Testis (tissue), 3 donors: ENCODE measurements around the gene CEP63. TPM values are rescaled to one million over a fixed set of nuclear protein-coding genes. Genes with fewer than 3 reads are reported as not detected.

ENCODE experiments used
- DNase-seq: peaks from one replicate; pipeline ENCODE4 v3.0.0-alpha.2; 2019
- H3K27ac ChIP-seq, 2 donors: fragments of 200-600 bp; sonication (generic); one replicate each; pipeline ENCODE4 v1.5.1; 2019
- H3K27me3 ChIP-seq: fragments of 200-600 bp; sonication (generic); one replicate; pipeline ENCODE4 v1.5.1; 2019
- H3K36me3 ChIP-seq: fragments of 200-600 bp; sonication (generic); one replicate; pipeline ENCODE4 v1.5.1; 2017; ENCODE audit warnings: low read depth; ENCODE audit errors: missing control alignments
- H3K4me1 ChIP-seq: fragments of 200-600 bp; sonication (generic); one replicate; pipeline ENCODE4 v1.5.1; 2019
- H3K4me3 ChIP-seq, 2 donors: fragments of 200-600 bp; sonication (generic); one replicate each; pipeline ENCODE4 v1.5.1; 2017 to 2019
- H3K9me3 ChIP-seq: fragments of 200-600 bp; sonication (generic); one replicate; pipeline ENCODE4 v1.5.1; 2017
- POLR2A ChIP-seq: fragments of 450-650 bp; IDR thresholded peaks from one replicate; pipeline ENCODE4 v1.6.1; 2017; ENCODE audit warnings: antibody characterized with exemption, mild to moderate bottlenecking, moderate library complexity
- WGBS, 2 donors: methylation state at CpG; one replicate each; pipeline ENCODE4 v1.1.5; 2018; 5-methylcytosine and 5-hydroxymethylcytosine counted together
- intact Hi-C: fragments of 100-400 bp; cut with DNase I; formaldehyde crosslinking; loops from one replicate; pipeline ENCODE4 v1.15.1; 2023; ENCODE audit warnings: low total_unique reads
- polyA plus RNA-seq: library from polyadenylated mRNA; stranded (reverse); fragments of 350-450 nt; fragmentation: Illumina TruSeq; extraction: RNeasy Lipid Tissue Mini Kit (QIAGEN cat#74804); gene quantifications from one replicate; pipeline ENCODE4 v1.2.3, GENCODE V29; 2014; ENCODE audit warnings: low read depth, low replicate concordance; ENCODE audit not compliant: insufficient read depth
- total RNA-seq, 2 donors: library from RNA; depleted of rRNA; stranded (reverse); fragments of >200 nt; gene quantifications; one replicate each; pipeline ENCODE4 v1.2.3, GENCODE V29; 2016
- TF ChIP-seq, protein P1 (sequence below), 3 experiments: fragments of 450-650 bp in 2 of 3; fragments of 200-600 bp in 1 of 3; sonication (generic) in 1 of 3; IDR thresholded peaks; one replicate each; pipeline ENCODE4 v1.5.1; 2016 to 2019; ENCODE audit warnings: antibody characterized with exemption in 3 of 3, mild to moderate bottlenecking in 2 of 3, moderate library complexity in 1 of 3

CEP63 gene
- total and polyA plus RNA-seq, 3 donors from 2014 or later: 42.3 to 74.5 (median 45.5) TPM

DNA sequence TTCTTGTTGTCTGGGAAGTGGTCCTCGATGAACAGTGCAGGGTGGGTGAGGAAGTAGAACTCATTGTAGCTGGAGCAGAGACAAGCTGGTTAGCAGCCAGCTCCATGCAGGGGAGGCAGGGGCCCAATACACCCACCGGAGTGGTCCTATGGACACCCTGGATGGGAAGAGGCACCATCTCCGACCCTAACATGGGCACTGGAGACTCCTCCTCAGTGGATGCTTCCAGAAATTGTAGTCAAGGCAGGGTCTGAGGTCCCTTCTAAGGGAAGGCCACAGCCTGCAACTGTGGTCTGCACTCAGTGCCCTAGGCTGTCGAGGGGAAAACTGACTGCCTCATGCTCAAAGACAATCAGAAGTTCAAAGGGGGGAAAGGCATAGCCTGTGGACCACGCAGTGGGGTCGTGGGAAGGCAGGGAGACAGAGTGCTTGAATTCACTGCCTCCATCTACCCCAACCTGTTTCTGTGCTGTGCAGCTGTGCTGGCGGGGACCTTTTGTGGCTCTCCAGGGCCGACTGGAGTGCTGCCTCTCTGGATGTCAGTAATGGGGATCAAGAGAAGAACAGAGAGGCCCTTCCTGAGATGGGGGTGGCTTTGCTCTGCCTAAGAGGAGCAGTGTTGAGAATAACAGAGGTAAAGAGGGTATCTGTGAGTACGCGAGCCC, 123.0 kb downstream of the CEP63 start:
- 84 to 90% methylated on average over 10 of the region's 10 CpGs for WGBS, 2 donors
- no peak overlapping the region for H3K4me3 ChIP-seq
- H3K27me3 ChIP-seq: no peaks in the 10 kb centered on the region
- H3K36me3 ChIP-seq: no peaks in the 10 kb centered on the region
- H3K27ac ChIP-seq: no peak overlapping the region
- DNase-seq: no peak
- intact Hi-C loops: no loop called here
- no peaks in the 10 kb centered on the region for H3K4me1 ChIP-seq
- H3K9me3 ChIP-seq: no peaks in the 10 kb centered on the region
- TF ChIP-seq, protein P1, sequence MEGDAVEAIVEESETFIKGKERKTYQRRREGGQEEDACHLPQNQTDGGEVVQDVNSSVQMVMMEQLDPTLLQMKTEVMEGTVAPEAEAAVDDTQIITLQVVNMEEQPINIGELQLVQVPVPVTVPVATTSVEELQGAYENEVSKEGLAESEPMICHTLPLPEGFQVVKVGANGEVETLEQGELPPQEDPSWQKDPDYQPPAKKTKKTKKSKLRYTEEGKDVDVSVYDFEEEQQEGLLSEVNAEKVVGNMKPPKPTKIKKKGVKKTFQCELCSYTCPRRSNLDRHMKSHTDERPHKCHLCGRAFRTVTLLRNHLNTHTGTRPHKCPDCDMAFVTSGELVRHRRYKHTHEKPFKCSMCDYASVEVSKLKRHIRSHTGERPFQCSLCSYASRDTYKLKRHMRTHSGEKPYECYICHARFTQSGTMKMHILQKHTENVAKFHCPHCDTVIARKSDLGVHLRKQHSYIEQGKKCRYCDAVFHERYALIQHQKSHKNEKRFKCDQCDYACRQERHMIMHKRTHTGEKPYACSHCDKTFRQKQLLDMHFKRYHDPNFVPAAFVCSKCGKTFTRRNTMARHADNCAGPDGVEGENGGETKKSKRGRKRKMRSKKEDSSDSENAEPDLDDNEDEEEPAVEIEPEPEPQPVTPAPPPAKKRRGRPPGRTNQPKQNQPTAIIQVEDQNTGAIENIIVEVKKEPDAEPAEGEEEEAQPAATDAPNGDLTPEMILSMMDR (IDR thresholded peaks at IDR 0.05): no peak
- TF ChIP-seq POLR2A: no peak

DNA sequence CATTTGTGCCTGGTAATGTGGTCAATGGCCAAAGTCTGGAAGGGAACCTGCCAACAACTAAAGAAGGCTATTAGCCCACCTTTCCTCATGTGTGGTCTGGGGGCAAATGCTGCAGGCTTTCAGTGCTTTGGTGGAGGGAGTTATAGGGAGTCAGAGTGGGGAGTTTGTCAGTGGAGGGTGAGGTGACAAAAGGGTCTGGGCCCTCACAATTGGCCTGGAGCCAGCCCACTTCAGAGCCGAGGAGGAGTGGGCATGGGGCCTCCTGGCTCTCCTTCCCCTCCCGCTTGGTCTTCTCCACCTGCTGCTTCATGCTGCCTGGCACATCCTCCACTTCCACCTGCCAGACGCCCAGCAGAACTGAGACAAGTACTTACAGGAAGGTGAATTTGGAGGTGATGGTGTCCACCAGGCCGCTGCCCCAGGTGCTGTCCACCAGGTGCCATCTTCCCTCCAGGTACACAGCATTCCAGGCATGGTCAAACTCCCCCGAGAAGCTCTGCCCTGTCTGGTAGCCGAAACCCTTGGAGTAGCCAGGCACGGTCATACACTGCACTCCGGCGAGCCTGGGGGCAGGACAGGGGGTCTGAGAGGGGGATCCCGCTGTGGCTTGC, 124.1 kb downstream of the CEP63 start:
- Histone ChIP-seq H3K27me3 (no peaks in the 10 kb centered on the region), H3K36me3 (no peaks in the 10 kb centered on the region), H3K27ac (no peak overlapping the region), H3K4me1 (no peaks in the 10 kb centered on the region), H3K4me3 (no peak overlapping the region), H3K9me3 (no peaks in the 10 kb centered on the region)
- 77 to 78% methylated on average over 5 to 10 of the region's 10 CpGs for WGBS, 2 donors
- intact Hi-C loops: no loop called here
- no peak for DNase-seq
- TF ChIP-seq, protein P1 (IDR thresholded peaks at IDR 0.05): no peak
- no peak for TF ChIP-seq POLR2A

- 81 to 95% methylated on average over 9 to 11 of the region's 11 CpGs for WGBS, 2 donors
- no peak for DNase-seq
- intact Hi-C loops: no loop called here
- Histone ChIP-seq H3K9me3 (no peaks in the 10 kb centered on the region), H3K4me1 (no peaks in the 10 kb centered on the region), H3K27me3 (no peaks in the 10 kb centered on the region), H3K27ac (no peak overlapping the region), H3K36me3 (no peaks in the 10 kb centered on the region), H3K4me3 (no peak overlapping the region)
- no peak for TF ChIP-seq POLR2A
- TF ChIP-seq, protein P1 (IDR thresholded peaks at IDR 0.05): no peak
These were observed 124.9 kb downstream of the CEP63 start for GRCh38 chr3:134610432-134611385.

DNA sequence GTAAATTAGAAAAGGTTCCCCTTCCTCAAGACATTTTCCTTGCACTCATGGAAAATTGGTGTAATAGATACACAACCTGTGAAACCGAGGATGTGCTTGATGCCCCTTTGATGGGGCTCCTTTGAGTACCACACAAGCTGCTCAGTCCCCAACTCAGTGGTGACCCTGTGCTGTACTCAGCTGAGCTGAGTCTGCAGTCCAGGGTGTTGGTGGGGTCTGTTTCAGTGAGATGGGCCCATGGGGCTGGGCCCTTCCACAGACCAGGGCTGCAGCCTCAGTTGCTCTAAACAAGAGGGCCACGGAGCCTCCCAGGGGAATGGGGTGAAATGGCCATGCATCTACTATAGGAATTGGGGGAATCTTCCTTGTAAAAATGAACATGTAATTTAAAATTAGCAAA, 125.7 kb downstream of the CEP63 start:
- no peak overlapping the region for H3K27ac ChIP-seq
- no peaks in the 10 kb centered on the region for H3K4me1 ChIP-seq
- H3K9me3 ChIP-seq: no peaks in the 10 kb centered on the region
- intact Hi-C loops: no loop called here
- no peak overlapping the region for H3K4me3 ChIP-seq
- 94 to 97% methylated on average over 2 of the region's 2 CpGs for WGBS, 2 donors
- DNase-seq: no peak
- no peaks in the 10 kb centered on the region for H3K27me3 ChIP-seq
- TF ChIP-seq, protein P1 (IDR thresholded peaks at IDR 0.05): no peak
- TF ChIP-seq POLR2A: no peak
- H3K36me3 ChIP-seq: no peaks in the 10 kb centered on the region
